Activated CD8-positive, alpha-beta T cell treated with anti-CD3 and anti-CD28 coated beads for 36 hours (primary cell): Measurements from ENCODE around the gene RIBC1. TPM values are rescaled to one million over a fixed set of nuclear protein-coding genes. Genes with fewer than 3 reads are reported as not detected.
A peak's percentile ranks its signal among the peaks of the same experiment; 100 is the strongest.

ENCODE experiments used
- ATAC-seq: fragments of 200-7000 bp; cut with Tn5 transposase; one replicate; pipeline ENCODE4 v1.10.0; 2021; ENCODE audit warnings: mild to moderate bottlenecking, moderate library complexity
- CTCF ChIA-PET: fragments of 350-600 bp; sonication (Branson Sonifier 250); formaldehyde crosslinking; loops from one replicate; lab custom pipeline; 2021; ENCODE audit warnings: antibody characterized with exemption; lab: Charles Lee
- POLR2A ChIA-PET: fragments of 350-600 bp; sonication (Branson Sonifier 250); formaldehyde crosslinking; loops from one replicate; lab custom pipeline; 2021; ENCODE audit warnings: antibody characterized with exemption; lab: Charles Lee
- DNase-seq: peaks from one replicate; pipeline ENCODE4 v3.0.0-alpha.2; 2020
- H3K27ac Mint-ChIP-seq: one replicate; pipeline ENCODE4 v1.8.0; 2021; ENCODE audit warnings: mild to moderate bottlenecking, mixed read lengths
- H3K27me3 Mint-ChIP-seq: one replicate; pipeline ENCODE4 v1.8.0; 2021; ENCODE audit warnings: mixed read lengths
- H3K36me3 Mint-ChIP-seq: one replicate; pipeline ENCODE4 v1.8.0; 2021; ENCODE audit warnings: low read depth, mixed read lengths
- H3K4me1 Mint-ChIP-seq: one replicate; pipeline ENCODE4 v1.8.0; 2021; ENCODE audit warnings: low read depth, mixed read lengths
- H3K4me3 Mint-ChIP-seq: one replicate; pipeline ENCODE4 v1.8.0; 2021; ENCODE audit warnings: mild to moderate bottlenecking, moderate library complexity, mixed read lengths
- H3K9me3 Mint-ChIP-seq: one replicate; pipeline ENCODE4 v1.8.0; 2021; ENCODE audit warnings: mixed read lengths
- CTCF ChIP-seq: fragments of 200-600 bp; IDR thresholded peaks from one replicate; pipeline ENCODE4 v1.8.0; 2022; ENCODE audit warnings: antibody characterized with exemption, mild to moderate bottlenecking
- intact Hi-C: fragments of 100-400 bp; cut with micrococcal nuclease; formaldehyde crosslinking; loops from one replicate; pipeline ENCODE4 v1.10.0; 2022
- total RNA-seq, 2 experiments: library from RNA; stranded (reverse); gene quantifications; one replicate each; pipeline ENCODE4 v1.2.3, GENCODE V29; 2021

RIBC1 gene
- total RNA-seq, 2 experiments from 2014 or later = 0.63 to 0.72 TPM

- ChIA-PET POLR2A (interaction anchor here (0.7 kb wide), 1 partner anchor 27 kb away, joined by 3 read pairs; no protein-coding TSS in a partner anchor), CTCF (no interaction called here)
- no peaks in the 10 kb centered on the region for H3K9me3 Mint-ChIP-seq
- no peaks in the 10 kb centered on the region for H3K36me3 Mint-ChIP-seq
- intact Hi-C loops = no loop called here
- peaks cover 3% of the 10 kb centered on the region for H3K27me3 Mint-ChIP-seq
- ATAC-seq = no peak
- no peak for TF ChIP-seq CTCF
- H3K4me3 Mint-ChIP-seq = peak overlapping the region; percentile 77
- H3K4me1 Mint-ChIP-seq = peaks cover 22% of the 10 kb centered on the region
- no peak overlapping the region for H3K27ac Mint-ChIP-seq
- DNase-seq = no peak
Measured at GRCh38 chrX:53442322-53442631, 19.6 kb downstream of the RIBC1 start.

- Mint-ChIP-seq H3K9me3 (no peaks in the 10 kb centered on the region), H3K4me3 (no peak overlapping the region), H3K27me3 (no peaks in the 10 kb centered on the region), H3K36me3 (no peaks in the 10 kb centered on the region), H3K27ac (no peak overlapping the region), H3K4me1 (no peaks in the 10 kb centered on the region)
- DNase-seq (peak; percentile 69), ATAC-seq (peak; percentile 56)
- intact Hi-C loops = loop anchor here (2.0 kb wide), 1 partner anchor 129 kb away; no protein-coding TSS in a partner anchor
- POLR2A ChIA-PET = no interaction called here
- peak; percentile 62 for TF ChIP-seq CTCF
- CTCF ChIA-PET = interaction anchor here (0.6 to 4.7 kb wide), 22 partner anchors 9 to 183 kb away, joined by 3 to 57 read pairs (median 5); partner anchors contain the start of gene SMC1A
Measured at GRCh38 chrX:53445977-53446376, 23.3 kb downstream of the RIBC1 start.

- intact Hi-C loops = loop anchor here (2.0 kb wide), 1 partner anchor 131 kb away; no protein-coding TSS in a partner anchor
Measured at GRCh38 chrX:53447441-53447840, 24.8 kb downstream of the RIBC1 start.

GRCh38 chrX:53449632-53450031, 27.0 kb downstream of the RIBC1 start:
- Mint-ChIP-seq H3K4me1 (no peaks in the 10 kb centered on the region), H3K27ac (no peak overlapping the region), H3K27me3 (no peaks in the 10 kb centered on the region), H3K36me3 (no peaks in the 10 kb centered on the region), H3K4me3 (no peak overlapping the region), H3K9me3 (no peaks in the 10 kb centered on the region)
- DNase-seq (no peak), ATAC-seq (no peak)
- POLR2A ChIA-PET = no interaction called here
- intact Hi-C loops = no loop called here
- TF ChIP-seq CTCF = no peak
- CTCF ChIA-PET = no interaction called here

More at GRCh38 chrX:53447441-53447840, 24.8 kb downstream of the RIBC1 start:
- no peaks in the 10 kb centered on the region for H3K36me3 Mint-ChIP-seq
- ATAC-seq (no peak), DNase-seq (no peak)
- no peaks in the 10 kb centered on the region for H3K9me3 Mint-ChIP-seq
- no peak overlapping the region for H3K4me3 Mint-ChIP-seq
- no peak for TF ChIP-seq CTCF
- no peak overlapping the region for H3K27ac Mint-ChIP-seq
- ChIA-PET POLR2A (interaction anchor here (1.0 kb wide), 1 partner anchor 25 kb away, joined by 3 read pairs; the partner anchor contains the start of gene RIBC1), CTCF (interaction anchor here (0.7 to 4.7 kb wide), 5 partner anchors 11 to 133 kb away, joined by 4 to 57 read pairs (median 7); partner anchors contain the start of gene SMC1A)
- no peaks in the 10 kb centered on the region for H3K27me3 Mint-ChIP-seq
- no peaks in the 10 kb centered on the region for H3K4me1 Mint-ChIP-seq

GRCh38 chrX:53452812-53453211, 30.1 kb downstream of the RIBC1 start:
- no peak for TF ChIP-seq CTCF
- intact Hi-C loops = no loop called here
- ATAC-seq (no peak), DNase-seq (no peak)
- no peaks in the 10 kb centered on the region for H3K36me3 Mint-ChIP-seq
- H3K27me3 Mint-ChIP-seq = peaks cover 3% of the 10 kb centered on the region
- no peak overlapping the region for H3K4me3 Mint-ChIP-seq
- no peak overlapping the region for H3K27ac Mint-ChIP-seq
- H3K4me1 Mint-ChIP-seq = no peaks in the 10 kb centered on the region
- POLR2A ChIA-PET = no interaction called here
- CTCF ChIA-PET = no interaction called here
- H3K9me3 Mint-ChIP-seq = no peaks in the 10 kb centered on the region
